Neural crest cell (in vitro differentiated cells): Measurements from ENCODE around the gene COG4. TPM values are rescaled to one million over a fixed set of nuclear protein-coding genes. Genes with fewer than 3 reads are reported as not detected.

Experiments
- DNase-seq: peaks from one replicate; pipeline ENCODE4 v3.0.0; 2021; ENCODE audit warnings: low read depth, mixed read lengths, low spot score
- H3K27ac Mint-ChIP-seq: one replicate; pipeline ENCODE4 v1.8.0; 2021; ENCODE audit warnings: mild to moderate bottlenecking, mixed read lengths; ENCODE audit not compliant: unreplicated experiment
- H3K27me3 Mint-ChIP-seq: 2 replicates; pipeline ENCODE4 v1.8.0; 2021; ENCODE audit warnings: low read depth, mild to moderate bottlenecking, mixed read lengths
- H3K36me3 Mint-ChIP-seq: 2 replicates; pipeline ENCODE4 v1.8.0; 2021; ENCODE audit warnings: low read depth, mild to moderate bottlenecking, mixed read lengths
- H3K4me1 Mint-ChIP-seq: 2 replicates; pipeline ENCODE4 v1.8.0; 2021; ENCODE audit warnings: mixed read lengths
- H3K4me3 Mint-ChIP-seq: one replicate; pipeline ENCODE4 v1.8.0; 2021; ENCODE audit warnings: mild to moderate bottlenecking, mixed read lengths
- H3K9me3 Mint-ChIP-seq: 2 replicates; pipeline ENCODE4 v1.8.0; 2021; ENCODE audit warnings: mixed read lengths
- CTCF ChIP-seq: fragments of 200-600 bp; sonication (generic); conservative IDR thresholded peaks from 2 replicates; pipeline ENCODE4 v1.5.0; 2021; ENCODE audit warnings: antibody characterized with exemption, mild to moderate bottlenecking
- total RNA-seq: library from RNA; stranded (reverse); gene quantifications from 2 replicates; pipeline ENCODE4 v1.2.1, GENCODE V29; 2021

The COG4 gene
- total RNA-seq, 1 donor from 2014 or later: 82.7 TPM

GRCh38 chr16:70460737-70461261 is 62.6 kb downstream of the COG4 start:
- no peak overlapping the region for H3K27ac Mint-ChIP-seq
- no peak for TF ChIP-seq CTCF
- no peaks in the 10 kb centered on the region for H3K27me3 Mint-ChIP-seq
- no peak for DNase-seq
- no peaks in the 10 kb centered on the region for H3K9me3 Mint-ChIP-seq
- H3K4me3 Mint-ChIP-seq: no peak overlapping the region
- peaks cover 4% of the 10 kb centered on the region for H3K4me1 Mint-ChIP-seq
- H3K36me3 Mint-ChIP-seq: no peaks in the 10 kb centered on the region

- TF ChIP-seq CTCF: no peak
Measured at GRCh38 chr16:70457446-70458166, 65.7 kb downstream of the COG4 start.

GRCh38 chr16:70455910-70456309 is 67.4 kb downstream of the COG4 start:
- Mint-ChIP-seq H3K27me3 (no peaks in the 10 kb centered on the region), H3K4me3 (peak overlapping the region; percentile 93), H3K27ac (no peak overlapping the region), H3K9me3 (no peaks in the 10 kb centered on the region), H3K4me1 (peaks cover 16% of the 10 kb centered on the region), H3K36me3 (no peaks in the 10 kb centered on the region)
- TF ChIP-seq CTCF: no peak
- DNase-seq: no peak

More at GRCh38 chr16:70457446-70458166, 65.7 kb downstream of the COG4 start:
- Mint-ChIP-seq H3K36me3 (no peaks in the 10 kb centered on the region), H3K9me3 (no peaks in the 10 kb centered on the region), H3K4me3 (peak overlapping the region; percentile 81), H3K27ac (no peak overlapping the region), H3K27me3 (no peaks in the 10 kb centered on the region), H3K4me1 (peaks cover 16% of the 10 kb centered on the region)
- no peak for DNase-seq

- H3K36me3 Mint-ChIP-seq: no peaks in the 10 kb centered on the region
- H3K27me3 Mint-ChIP-seq: no peaks in the 10 kb centered on the region
- DNase-seq: peak; percentile 69
- peak; percentile 20 for TF ChIP-seq CTCF
- peaks cover 16% of the 10 kb centered on the region for H3K4me1 Mint-ChIP-seq
- H3K4me3 Mint-ChIP-seq: peak within 1 kb of the TSS; percentile 93
- H3K27ac Mint-ChIP-seq: peak within 1 kb of the TSS; percentile 99
- H3K9me3 Mint-ChIP-seq: no peaks in the 10 kb centered on the region
Measured at GRCh38 chr16:70454222-70455034, 68.9 kb downstream of the COG4 start, which contains the start of gene FCSK. FCSK (plus strand) TSS chr16:70454595; CDS start chr16:70463191, 8,596 bp downstream.

- no peak for TF ChIP-seq CTCF
- Mint-ChIP-seq H3K9me3 (no peaks in the 10 kb centered on the region), H3K36me3 (no peaks in the 10 kb centered on the region), H3K27me3 (no peaks in the 10 kb centered on the region), H3K4me3 (peak overlapping the region; percentile 93), H3K4me1 (peaks cover 16% of the 10 kb centered on the region), H3K27ac (peak overlapping the region; percentile 81)
- peak; percentile 27 for DNase-seq
Measured at GRCh38 chr16:70453892-70454221, 69.5 kb downstream of the COG4 start.
